NT2/D1 (cell line): ENCODE data around the gene BTRC.

ENCODE experiments used
- SUZ12 ChIP-seq: IDR thresholded peaks from 2 replicates; pipeline ENCODE4 v1.6.1; 2011; ENCODE audit not compliant: insufficient read length, insufficient read depth; ENCODE audit errors: extremely low read depth
- YY1 ChIP-seq: IDR thresholded peaks from 2 replicates; pipeline ENCODE4 v1.6.1; 2011; ENCODE audit not compliant: insufficient read length, insufficient read depth
- ZNF274 ChIP-seq: IDR thresholded peaks from 2 replicates; pipeline ENCODE4 v1.6.1; 2011; ENCODE audit warnings: mild to moderate bottlenecking, low read depth, low read length

- TF ChIP-seq ZNF274 (no peak), SUZ12 (no peak), YY1 (no peak)
These were observed 138.2 kb downstream of the BTRC start for GRCh38 chr10:101492205-101492604.
